PC-9 (cell line): ENCODE measurements around the gene RSPH10B2. TPM values are rescaled to one million over a fixed set of nuclear protein-coding genes. Genes with fewer than 3 reads are reported as not detected.
"Not testable (repeated sequence)": the region's sequence is repeated elsewhere in the genome, so short reads cannot be mapped to it uniquely, and the experiment has no call there.

Source experiments
- BruUV-seq: library from RNA; stranded (reverse); fragments of 400-500 nt; replicated peaks from 2 replicates; lab custom pipeline; 2021; lab: Mats Ljungman, UMichigan
- CTCF ChIA-PET: fragments of 300-600 bp; sonication (Branson Sonifier 250); formaldehyde crosslinking; loops from one replicate; lab custom pipeline; 2022; ENCODE audit warnings: antibody characterized with exemption; lab: Charles Lee
- POLR2A ChIA-PET: fragments of 300-600 bp; sonication (Branson Sonifier 250); formaldehyde crosslinking; loops from one replicate; lab custom pipeline; 2022; ENCODE audit warnings: antibody characterized with exemption; ENCODE audit not compliant: unreplicated experiment; lab: Charles Lee
- DNase-seq, 2 experiments: peaks; one replicate each; pipeline versions ENCODE4 v3.0.0 to v3.0.0-alpha.2; 2015 to 2022; ENCODE audit warnings: mixed read lengths in 1 of 2
- H2AFZ ChIP-seq: fragments of 200-600 bp; sonication (generic); 2 replicates; pipeline ENCODE4 v1.8.1; 2017; ENCODE audit warnings: antibody characterized with exemption
- H3F3A ChIP-seq: fragments of 200-600 bp; sonication (generic); 2 replicates; pipeline ENCODE4 v1.8.1; 2017; ENCODE audit warnings: antibody characterized with exemption, mild to moderate bottlenecking, low read depth; ENCODE audit not compliant: insufficient read depth
- H3K27ac ChIP-seq: fragments of 200-600 bp; sonication (generic); 2 replicates; pipeline ENCODE4 v1.6.1; 2016; ENCODE audit warnings: mixed run types
- H3K27me3 ChIP-seq: fragments of 200-600 bp; sonication (generic); 2 replicates; pipeline ENCODE4 v1.6.1; 2016; ENCODE audit warnings: low read depth, mixed run types; ENCODE audit not compliant: insufficient read depth
- H3K36me3 ChIP-seq: fragments of 200-600 bp; sonication (generic); 2 replicates; pipeline ENCODE4 v1.6.1; 2016; ENCODE audit warnings: low read depth, mixed run types
- H3K4me1 ChIP-seq: fragments of 200-600 bp; sonication (generic); replicated peaks from 2 replicates; pipeline ENCODE4 v1.6.1; 2016; ENCODE audit warnings: mixed run types; ENCODE audit not compliant: insufficient read depth
- H3K4me2 ChIP-seq: fragments of 200-600 bp; sonication (generic); 2 replicates; pipeline ENCODE4 v1.6.1; 2017; ENCODE audit warnings: mixed run types
- H3K4me3 ChIP-seq: fragments of 200-600 bp; sonication (generic); 2 replicates; pipeline ENCODE4 v1.6.1; 2016; ENCODE audit warnings: mixed run types
- H3K79me2 ChIP-seq: fragments of 200-600 bp; sonication (generic); 2 replicates; pipeline ENCODE4 v1.6.1; 2017; ENCODE audit warnings: low read depth, mixed run types
- H3K9me2 ChIP-seq: fragments of 200-600 bp; sonication (generic); 2 replicates; pipeline ENCODE4 v1.8.1; 2017; ENCODE audit warnings: mild to moderate bottlenecking; ENCODE audit not compliant: insufficient read depth
- H3K9me3 ChIP-seq: fragments of 200-600 bp; sonication (generic); 2 replicates; pipeline ENCODE4 v1.8.1; 2016; ENCODE audit warnings: low read depth; ENCODE audit not compliant: insufficient read depth
- H4K20me1 ChIP-seq: fragments of 200-600 bp; sonication (generic); 2 replicates; pipeline ENCODE4 v1.8.1; 2017; ENCODE audit not compliant: insufficient read depth
- intact Hi-C: fragments of 100-400 bp; cut with micrococcal nuclease; formaldehyde crosslinking; loops from one replicate; pipeline ENCODE4 v1.10.0; 2022; ENCODE audit not compliant: unreplicated experiment
- total RNA-seq: library from RNA; stranded (reverse); gene quantifications from 2 replicates; pipeline ENCODE4 v1.2.3, GENCODE V29; 2021

Gene RSPH10B2
- total RNA-seq, 1 experiment from 2014 or later = 0.76 TPM

- BruUV-seq, H3K4me1 ChIP-seq, H4K20me1 ChIP-seq, DNase-seq, H2AFZ ChIP-seq, H3K9me2 ChIP-seq, intact Hi-C loops, H3F3A ChIP-seq, H3K36me3 ChIP-seq, POLR2A ChIA-PET, H3K4me3 ChIP-seq, H3K79me2 ChIP-seq, H3K27ac ChIP-seq, H3K4me2 ChIP-seq, H3K27me3 ChIP-seq, H3K9me3 ChIP-seq, CTCF ChIA-PET: not testable (repeated sequence)
Measured at GRCh38 chr7:6800331-6800730, 46.4 kb downstream of the RSPH10B2 start.

GRCh38 chr7:6807393-6807918 is 53.6 kb downstream of the RSPH10B2 start:
- H3K79me2 ChIP-seq, CTCF ChIA-PET, POLR2A ChIA-PET, H3K4me2 ChIP-seq, H3K4me1 ChIP-seq, H3K9me2 ChIP-seq, H3F3A ChIP-seq, H3K9me3 ChIP-seq, H3K36me3 ChIP-seq, BruUV-seq, H3K27me3 ChIP-seq, H3K4me3 ChIP-seq, H2AFZ ChIP-seq, H3K27ac ChIP-seq, intact Hi-C loops, DNase-seq, H4K20me1 ChIP-seq: not testable (repeated sequence)

GRCh38 chr7:6807959-6808358 is 54.1 kb downstream of the RSPH10B2 start:
- intact Hi-C loops, H3K27me3 ChIP-seq, H3K79me2 ChIP-seq, H3K4me1 ChIP-seq, H2AFZ ChIP-seq, H3F3A ChIP-seq, H3K9me3 ChIP-seq, H3K27ac ChIP-seq, H3K36me3 ChIP-seq, H3K4me2 ChIP-seq, BruUV-seq, POLR2A ChIA-PET, H3K4me3 ChIP-seq, H4K20me1 ChIP-seq, CTCF ChIA-PET, DNase-seq, H3K9me2 ChIP-seq: not testable (repeated sequence)

- H3K9me3 ChIP-seq, H3K4me3 ChIP-seq, CTCF ChIA-PET, POLR2A ChIA-PET, H4K20me1 ChIP-seq, H3K4me2 ChIP-seq, H3K27ac ChIP-seq, H3K9me2 ChIP-seq, BruUV-seq, intact Hi-C loops, H3K79me2 ChIP-seq, H3F3A ChIP-seq, H3K4me1 ChIP-seq, DNase-seq, H2AFZ ChIP-seq, H3K27me3 ChIP-seq, H3K36me3 ChIP-seq: not testable (repeated sequence)
Measured at GRCh38 chr7:6813011-6813410, 59.1 kb downstream of the RSPH10B2 start.

- CTCF ChIA-PET = interaction anchor here (0.6 kb wide), 1 partner anchor 958 kb away, joined by 7 read pairs; no protein-coding TSS in a partner anchor
- BruUV-seq, POLR2A ChIA-PET, H3K27ac ChIP-seq, intact Hi-C loops, H3K4me1 ChIP-seq, H3K79me2 ChIP-seq, H3K4me3 ChIP-seq, H3F3A ChIP-seq, H4K20me1 ChIP-seq, H3K9me2 ChIP-seq, H3K4me2 ChIP-seq, H3K9me3 ChIP-seq, DNase-seq, H2AFZ ChIP-seq, H3K27me3 ChIP-seq: not testable (repeated sequence)
- peaks cover 11% of the 10 kb centered on the region; the same call in 1 of the 2 replicates for H3K36me3 ChIP-seq
Measured at GRCh38 chr7:6815470-6815869, 61.6 kb downstream of the RSPH10B2 start.

- H3K27ac ChIP-seq, H4K20me1 ChIP-seq, DNase-seq, H3K9me3 ChIP-seq, H3K9me2 ChIP-seq, BruUV-seq, H3K4me2 ChIP-seq, H3K4me1 ChIP-seq, H3F3A ChIP-seq, intact Hi-C loops, H3K4me3 ChIP-seq, H3K27me3 ChIP-seq, H2AFZ ChIP-seq, POLR2A ChIA-PET: not testable (repeated sequence)
- peaks cover 19% of the 10 kb centered on the region for H3K79me2 ChIP-seq
- CTCF ChIA-PET = interaction anchor here (0.6 kb wide), 1 partner anchor 539 kb away, joined by 7 read pairs; no protein-coding TSS in a partner anchor
- peaks cover 28% of the 10 kb centered on the region for H3K36me3 ChIP-seq
Measured at GRCh38 chr7:6821622-6822021, 67.7 kb downstream of the RSPH10B2 start.

- POLR2A ChIA-PET, H3K27me3 ChIP-seq, H3K27ac ChIP-seq, H4K20me1 ChIP-seq, CTCF ChIA-PET, intact Hi-C loops, H3K9me2 ChIP-seq, H2AFZ ChIP-seq, H3F3A ChIP-seq, H3K9me3 ChIP-seq: not testable (repeated sequence)
- Histone ChIP-seq H3K4me2 (peak overlapping the region; percentile 76), H3K4me1 (peaks cover 14% of the 10 kb centered on the region), H3K79me2 (peaks cover 19% of the 10 kb centered on the region), H3K4me3 (peak overlapping the region; percentile 50; the same call in 1 of the 2 replicates), H3K36me3 (peaks cover 17% of the 10 kb centered on the region)
- TSS peak; percentile 59 for BruUV-seq
- peak in 1 of 2 experiments; percentile 19 for DNase-seq
Measured at GRCh38 chr7:6825236-6826125, 71.6 kb downstream of the RSPH10B2 start.
